GM19372 (cell line): ENCODE data around the gene ERCC6L2.

Experiments
- ATAC-seq: cut with Tn5 transposase; IDR thresholded peaks from one replicate; pipeline ENCODE4 v1.9.1; 2021; ENCODE audit warnings: mild to moderate bottlenecking, low read depth, moderate library complexity; ENCODE audit not compliant: unreplicated experiment

The ERCC6L2 gene

DNA sequence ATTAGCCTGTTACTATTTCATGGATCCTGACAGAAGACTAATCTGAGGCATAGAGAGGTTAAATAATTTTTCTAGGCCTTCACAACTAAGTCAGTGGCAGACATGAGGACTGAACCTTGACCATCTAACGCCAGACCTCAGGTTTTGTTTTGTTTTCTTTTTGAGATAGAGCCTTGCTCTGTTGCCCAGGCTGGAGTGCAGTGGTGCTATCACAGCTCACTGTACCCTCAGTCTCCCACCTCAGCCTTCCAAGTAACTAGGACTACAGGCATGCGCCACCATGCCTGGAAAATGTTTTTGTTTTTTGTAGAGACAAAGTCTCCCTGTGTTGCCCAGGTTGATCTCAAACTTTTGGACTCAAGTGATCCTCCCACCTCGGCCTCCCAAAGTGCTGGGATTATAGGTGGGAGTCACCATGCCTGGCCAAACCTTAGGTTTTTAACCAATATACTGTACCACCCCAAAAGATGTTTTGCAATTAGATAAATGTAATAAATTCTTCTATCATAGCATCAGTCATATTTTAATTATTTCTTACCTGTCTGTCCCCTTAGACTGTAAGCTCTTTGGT lies 35.4 kb downstream of the ERCC6L2 start:
- ATAC-seq = no peak

GRCh38 chr9:95912773-95913172 lies 37.3 kb downstream of the ERCC6L2 start:
- ATAC-seq = no peak

GRCh38 chr9:95920017-95920416 lies 44.5 kb downstream of the ERCC6L2 start:
- no peak for ATAC-seq

- ATAC-seq = no peak
Observed at GRCh38 chr9:95923794-95924193, 48.3 kb downstream of the ERCC6L2 start.

DNA sequence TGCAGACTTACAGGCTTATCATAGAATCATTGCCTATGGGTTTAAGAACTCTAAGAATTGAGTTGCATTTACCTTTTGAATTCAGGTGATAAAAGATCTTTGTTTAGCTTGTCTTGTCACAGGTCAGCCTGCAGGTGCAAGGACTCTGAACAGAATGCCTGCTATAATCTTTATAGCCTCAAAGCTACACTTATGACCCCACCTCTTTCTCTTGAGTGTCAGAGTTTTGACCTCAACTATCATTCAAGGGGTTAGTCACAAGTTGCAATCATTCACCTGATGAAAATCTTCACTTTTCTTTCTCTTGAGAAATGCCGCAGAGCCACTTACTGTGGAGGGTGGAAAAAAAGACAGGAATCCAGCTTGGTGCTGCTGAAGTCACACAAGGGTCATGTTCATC lies 49.5 kb downstream of the ERCC6L2 start:
- ATAC-seq = no peak

GRCh38 chr9:95927271-95928004 lies 51.9 kb downstream of the ERCC6L2 start:
- ATAC-seq = no peak

GRCh38 chr9:95930277-95930676 lies 54.8 kb downstream of the ERCC6L2 start:
- no peak for ATAC-seq

DNA sequence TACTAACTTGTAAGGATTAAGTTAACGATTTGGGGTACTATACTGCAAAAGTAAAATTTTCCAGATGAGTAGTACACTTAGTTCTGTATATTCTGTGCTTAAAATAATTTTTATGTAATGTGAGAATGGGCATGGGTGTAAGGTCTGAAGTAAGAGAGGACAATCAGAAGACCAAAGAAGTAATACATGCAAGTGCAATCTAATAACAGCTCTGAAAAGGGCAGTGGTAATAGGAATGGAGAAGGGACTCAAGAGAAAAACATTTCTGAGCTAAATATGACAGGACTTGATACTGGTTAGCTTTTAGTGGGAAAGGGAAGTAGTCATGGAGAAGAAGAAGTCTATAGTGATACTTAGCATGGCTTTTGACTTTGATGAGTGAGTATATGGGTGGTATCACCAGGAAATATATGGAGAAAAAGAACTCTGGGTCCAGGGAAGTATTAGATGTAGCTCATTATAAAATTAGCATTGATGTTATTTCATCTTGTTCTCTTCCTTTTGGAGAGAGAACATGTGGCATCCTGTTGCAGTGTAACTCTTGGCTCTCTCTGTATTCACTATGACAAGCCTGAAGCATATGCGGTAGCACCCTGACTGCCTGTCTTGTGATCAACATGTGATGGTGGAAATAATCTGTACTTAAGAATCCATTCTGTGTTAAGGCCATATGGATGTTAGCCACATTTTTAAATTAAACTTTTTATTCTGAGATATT lies 60.5 kb downstream of the ERCC6L2 start:
- ATAC-seq = no peak

GRCh38 chr9:95936579-95937075 lies 61.1 kb downstream of the ERCC6L2 start:
- ATAC-seq = no peak

DNA sequence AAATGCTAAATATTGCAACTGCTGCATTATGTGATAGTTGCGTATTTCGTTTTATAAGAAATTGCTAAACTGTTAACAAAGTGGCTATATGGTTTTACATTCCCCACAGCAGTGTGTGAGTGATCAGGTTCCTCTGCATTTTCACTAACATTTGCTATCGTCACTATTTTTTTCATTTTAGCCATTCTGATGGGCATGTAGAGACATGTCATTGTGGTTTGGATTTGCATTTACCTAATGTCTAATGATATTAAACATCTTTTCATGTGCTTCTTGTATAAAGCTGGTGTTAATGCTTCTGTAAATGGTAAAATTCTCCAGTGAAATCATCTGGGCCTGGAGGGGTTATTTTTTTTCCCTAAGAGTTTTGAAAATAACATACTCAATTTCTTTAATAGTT lies 61.6 kb downstream of the ERCC6L2 start:
- ATAC-seq = no peak

DNA sequence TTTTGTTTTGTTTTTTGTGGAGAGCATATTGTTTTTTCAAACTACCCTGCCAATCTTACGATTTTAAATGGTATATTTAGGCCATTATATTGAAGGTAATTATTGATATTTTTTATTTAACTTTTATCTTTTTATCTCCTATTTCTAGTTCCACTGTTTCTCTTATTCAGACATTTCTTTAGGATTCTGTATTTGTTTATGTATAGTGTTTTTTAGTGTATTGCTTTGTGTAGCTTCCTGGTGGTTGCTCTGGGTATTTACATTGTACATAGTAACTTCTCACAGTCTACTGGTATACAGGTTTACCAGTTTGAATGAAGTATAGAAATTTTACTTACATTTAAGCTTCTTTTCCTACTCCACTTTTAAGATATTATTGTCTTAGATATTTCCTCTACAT lies 63.2 kb downstream of the ERCC6L2 start:
- ATAC-seq = no peak

GRCh38 chr9:95939472-95939871 lies 64.0 kb downstream of the ERCC6L2 start:
- ATAC-seq = no peak

DNA sequence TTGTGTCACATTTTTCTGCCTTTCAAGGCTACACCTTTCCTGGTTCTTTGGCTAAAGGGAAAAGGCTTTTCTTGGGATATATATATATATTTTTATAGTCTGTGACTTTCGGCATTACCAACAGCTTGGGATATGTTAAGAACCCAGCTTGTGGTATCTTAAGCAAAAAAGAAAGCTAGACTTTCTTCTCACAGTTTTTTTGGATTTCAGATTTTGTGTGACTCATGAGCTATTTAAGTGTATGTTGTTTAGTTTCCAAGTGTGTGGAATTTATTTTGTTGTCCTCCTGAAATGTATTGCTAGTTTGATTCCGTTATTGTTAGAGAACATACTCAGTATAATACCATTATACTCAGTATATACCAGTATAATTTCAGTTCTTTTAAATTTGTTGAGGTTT lies 64.8 kb downstream of the ERCC6L2 start:
- ATAC-seq = no peak

- no peak for ATAC-seq
Observed at GRCh38 chr9:95942016-95942415, 66.5 kb downstream of the ERCC6L2 start.

GRCh38 chr9:95947118-95947517 lies 71.6 kb downstream of the ERCC6L2 start:
- no peak for ATAC-seq

- ATAC-seq = no peak
Observed at GRCh38 chr9:95952471-95952870, 77.0 kb downstream of the ERCC6L2 start.

DNA sequence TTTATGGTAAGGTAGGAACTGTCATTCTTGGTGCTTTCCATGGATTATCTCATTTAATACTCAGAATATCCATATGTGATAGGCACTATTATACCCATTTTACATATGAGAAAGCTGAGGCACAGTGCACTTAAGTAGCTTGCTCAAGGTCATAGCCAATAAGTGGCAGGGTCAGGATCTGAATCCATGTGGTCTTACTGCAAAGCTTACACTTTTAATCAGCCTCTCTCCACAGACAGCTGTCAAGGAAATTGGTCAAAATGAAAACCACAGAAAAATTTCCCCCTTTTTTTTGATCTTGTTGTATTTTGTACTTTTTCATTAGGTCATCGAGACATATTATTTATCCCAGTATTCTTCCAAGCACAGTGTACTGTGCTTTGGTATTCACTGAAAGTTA lies 78.5 kb downstream of the ERCC6L2 start:
- ATAC-seq = no peak

- ATAC-seq = no peak
Observed at GRCh38 chr9:95954940-95955339, 79.4 kb downstream of the ERCC6L2 start.

DNA sequence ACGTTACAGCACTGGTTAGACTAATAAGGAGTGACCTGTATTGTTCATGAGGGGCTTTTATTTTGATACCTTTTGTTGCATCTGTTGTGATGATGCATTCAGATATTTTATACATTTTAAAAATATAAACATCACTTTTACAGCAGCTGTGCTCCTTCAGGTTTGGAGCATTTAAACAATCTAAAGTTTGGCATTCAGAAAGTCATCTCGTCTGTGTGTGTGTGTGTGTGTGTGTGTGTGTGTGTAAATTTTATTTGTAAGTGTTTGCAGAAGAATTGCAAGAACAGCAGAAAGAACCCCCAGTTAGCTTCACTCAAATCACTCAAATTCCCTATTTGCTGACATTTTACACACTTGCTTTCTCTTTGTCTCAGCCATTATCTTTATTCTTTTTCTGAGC lies 87.4 kb downstream of the ERCC6L2 start:
- ATAC-seq = no peak

- no peak for ATAC-seq
Observed at GRCh38 chr9:95963659-95964058, 88.2 kb downstream of the ERCC6L2 start.

GRCh38 chr9:95966306-95966705 lies 90.8 kb downstream of the ERCC6L2 start:
- no peak for ATAC-seq

GRCh38 chr9:95970317-95970716 lies 94.8 kb downstream of the ERCC6L2 start:
- no peak for ATAC-seq
